ENCODE data around the gene FARSB.

The FARSB gene

GRCh38 chr2:222548992-222549391 lies 106.9 kb downstream of the FARSB start:
- DNase-seq (ENCODE audit: low read depth in 2 of 2): peak in 1 of 2 donors; percentile 49
- TF ChIP-seq CTCF (IDR thresholded peaks at IDR 0.05; ENCODE audit: low read depth, low read length): no peak
- H3K4me3 ChIP-seq (replicated peaks in 1 of 2; ENCODE audit: low read depth in 2 of 2, low read length in 2 of 2): no peak overlapping the region

- H3K4me3 ChIP-seq (replicated peaks in 1 of 2; ENCODE audit: low read depth in 2 of 2, low read length in 2 of 2): no peak overlapping the region
- DNase-seq (ENCODE audit: low read depth in 2 of 2): no peak
- no peak for TF ChIP-seq CTCF (IDR thresholded peaks at IDR 0.05; ENCODE audit: low read depth, low read length)
Measured at GRCh38 chr2:222547083-222547482, 108.8 kb downstream of the FARSB start.

GRCh38 chr2:222545823-222546795 lies 109.8 kb downstream of the FARSB start:
- H3K4me3 ChIP-seq (replicated peaks in 1 of 2; ENCODE audit: low read depth in 2 of 2, low read length in 2 of 2): no peak overlapping the region
- no peak for DNase-seq (ENCODE audit: low read depth in 2 of 2)
- no peak for TF ChIP-seq CTCF (IDR thresholded peaks at IDR 0.05; ENCODE audit: low read depth, low read length)

GRCh38 chr2:222544661-222545060 lies 111.2 kb downstream of the FARSB start:
- TF ChIP-seq CTCF (IDR thresholded peaks at IDR 0.05; ENCODE audit: low read depth, low read length): no peak
- DNase-seq (ENCODE audit: low read depth in 2 of 2): no peak
- no peak overlapping the region for H3K4me3 ChIP-seq (replicated peaks in 1 of 2; ENCODE audit: low read depth in 2 of 2, low read length in 2 of 2)

- DNase-seq (ENCODE audit: low read depth in 2 of 2): no peak
- TF ChIP-seq CTCF (IDR thresholded peaks at IDR 0.05; ENCODE audit: low read depth, low read length): no peak
Measured at GRCh38 chr2:222538535-222538934, 117.4 kb downstream of the FARSB start.

GRCh38 chr2:222535477-222535876 lies 120.4 kb downstream of the FARSB start:
- DNase-seq (ENCODE audit: low read depth in 2 of 2): no peak
- TF ChIP-seq CTCF (IDR thresholded peaks at IDR 0.05; ENCODE audit: low read depth, low read length): no peak
- no peak overlapping the region for H3K4me3 ChIP-seq (replicated peaks in 1 of 2; ENCODE audit: low read depth in 2 of 2, low read length in 2 of 2)

More at GRCh38 chr2:222538535-222538934, 117.4 kb downstream of the FARSB start:
- no peak overlapping the region for H3K4me3 ChIP-seq (replicated peaks in 1 of 2; ENCODE audit: low read depth in 2 of 2, low read length in 2 of 2)
